Activated CD8-positive, alpha-beta memory T cell treated with anti-CD3 and anti-CD28 coated beads for 48 hours (primary cell): Measurements from ENCODE around the gene SLC27A1.

Source experiments
- DNase-seq, 3 experiments: peaks; one replicate each; pipeline ENCODE4 v3.0.0-alpha.2; 2020; ENCODE audit warnings: low read depth in 2 of 3, low spot score in 2 of 3

Gene SLC27A1

GRCh38 chr19:17470068-17470841 is at the start of gene SLC27A1:
SLC27A1 (plus strand) TSS chr19:17470524; CDS start chr19:17470541, 17 bp downstream.
- DNase-seq = peak; percentile 72 to 83 (median 77)

GRCh38 chr19:17421942-17422341 is 48.4 kb upstream of the SLC27A1 start:
- no peak for DNase-seq

GRCh38 chr19:17423429-17424208 is 46.7 kb upstream of the SLC27A1 start:
- DNase-seq = no peak

GRCh38 chr19:17424743-17425365 is 45.5 kb upstream of the SLC27A1 start:
- DNase-seq = no peak

- no peak for DNase-seq
These were observed 40.6 kb upstream of the SLC27A1 start for GRCh38 chr19:17429641-17430113.

GRCh38 chr19:17431417-17431816 is 38.9 kb upstream of the SLC27A1 start:
- DNase-seq = no peak

GRCh38 chr19:17435218-17435617 is 35.1 kb upstream of the SLC27A1 start:
- no peak for DNase-seq

- no peak for DNase-seq
These were observed 34.0 kb upstream of the SLC27A1 start for GRCh38 chr19:17436094-17436873.

GRCh38 chr19:17436874-17437267 is 33.5 kb upstream of the SLC27A1 start:
- DNase-seq = no peak

- DNase-seq = no peak
These were observed 28.9 kb upstream of the SLC27A1 start for GRCh38 chr19:17441241-17442021.

GRCh38 chr19:17445526-17446165 is 24.7 kb upstream of the SLC27A1 start:
- DNase-seq = no peak

GRCh38 chr19:17447704-17448130 is 22.6 kb upstream of the SLC27A1 start:
- no peak for DNase-seq

GRCh38 chr19:17448131-17448967 is 22.0 kb upstream of the SLC27A1 start, which contains the start of gene TMEM221:
TMEM221 (minus strand) TSS chr19:17448668; CDS start chr19:17448462, 206 bp downstream.
- peak in 1 of 3 experiments; percentile 31 for DNase-seq

GRCh38 chr19:17450264-17451075 is 19.9 kb upstream of the SLC27A1 start:
- DNase-seq = no peak

- DNase-seq = no peak
These were observed 18.5 kb upstream of the SLC27A1 start for GRCh38 chr19:17451820-17452219.

GRCh38 chr19:17454576-17455071 is 15.7 kb upstream of the SLC27A1 start:
- no peak for DNase-seq

GRCh38 chr19:17455308-17456123 is 14.8 kb upstream of the SLC27A1 start:
- no peak for DNase-seq
